Right renal cortex interstitium (tissue), 3 donors: ENCODE measurements around the gene TEX2. TPM values are rescaled to one million over a fixed set of nuclear protein-coding genes. Genes with fewer than 3 reads are reported as not detected.

Experiments
- DNase-seq, 3 donors: peaks; one replicate each; pipeline ENCODE4 v3.0.0-alpha.2; 2013; ENCODE audit warnings: low read depth in 3 of 3, low spot score in 2 of 3
- polyA plus RNA-seq, 3 donors: library from polyadenylated mRNA; unstranded; fragments of 120-200 nt; gene quantifications; one replicate each; pipeline ENCODE4 v1.2.1, GENCODE V29; 2013; ENCODE audit not compliant: insufficient read length in 3 of 3

Gene TEX2
- 10 to 100 TPM; 26.0 to 26.9 (median 26.2) TPM for polyA plus RNA-seq

- DNase-seq, result peak in 2 of 3 donors; percentile 77 to 83
These were observed at the start of gene TEX2 for GRCh38 chr17:64263000-64263766. Gene TEX2 (minus strand): TSS chr17:64263260. CDS start chr17:64214217, 49,043 bp downstream.

- no peak for DNase-seq
These were observed 46.6 kb upstream of the TEX2 start for GRCh38 chr17:64309710-64310109.

DNA sequence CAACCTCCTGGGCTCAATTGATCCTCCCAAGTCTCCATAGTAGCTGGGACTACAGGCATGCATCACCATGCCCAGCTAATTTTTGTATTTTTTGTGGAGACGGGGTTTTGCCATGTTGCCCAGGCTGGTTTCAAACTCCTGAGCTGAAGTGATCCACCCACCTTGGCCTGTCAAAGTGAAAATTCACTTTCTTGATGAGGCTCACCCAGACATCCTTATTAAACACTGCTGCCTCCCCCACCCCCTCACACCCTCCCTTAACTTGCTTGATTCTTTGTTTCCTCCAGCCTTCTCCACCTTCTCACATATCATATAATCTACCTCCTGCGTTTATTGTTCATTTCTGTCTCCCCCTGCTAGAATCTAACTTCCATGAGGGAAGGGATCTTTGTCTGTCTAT, 46.0 kb upstream of the TEX2 start:
- no peak for DNase-seq

DNA sequence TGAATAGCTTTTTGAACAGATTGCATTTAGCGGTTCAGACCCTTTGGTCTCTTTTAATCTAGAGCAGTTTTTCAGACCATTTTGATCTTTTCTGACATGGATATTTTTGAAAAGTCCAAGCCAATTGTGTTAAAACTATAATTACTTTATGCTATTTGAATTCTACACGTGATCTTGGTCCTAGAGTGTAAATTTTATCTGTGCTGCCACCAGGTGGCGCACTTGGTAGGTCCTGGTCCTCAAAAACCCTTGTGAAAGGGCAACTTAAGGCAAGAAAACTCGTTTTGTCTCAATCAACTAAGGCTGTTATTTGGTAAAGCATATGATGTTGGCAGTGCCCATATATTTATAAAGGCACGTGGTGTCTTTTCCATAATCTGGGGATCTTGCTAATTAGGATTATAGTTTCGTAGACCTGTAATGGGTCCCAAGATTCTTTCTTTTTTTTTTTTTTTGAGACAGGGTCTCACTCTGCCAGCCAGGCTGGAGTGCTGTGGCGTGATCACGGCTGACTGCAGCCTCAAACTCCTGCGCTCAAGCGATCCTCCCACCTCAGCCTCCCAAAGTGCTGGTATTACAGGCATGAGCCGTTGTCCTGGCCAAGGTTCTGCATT, 43.9 kb upstream of the TEX2 start:
- DNase-seq, result peak in 1 of 3 donors; percentile 43

GRCh38 chr17:64304551-64304950, 41.5 kb upstream of the TEX2 start:
- no peak for DNase-seq

DNA sequence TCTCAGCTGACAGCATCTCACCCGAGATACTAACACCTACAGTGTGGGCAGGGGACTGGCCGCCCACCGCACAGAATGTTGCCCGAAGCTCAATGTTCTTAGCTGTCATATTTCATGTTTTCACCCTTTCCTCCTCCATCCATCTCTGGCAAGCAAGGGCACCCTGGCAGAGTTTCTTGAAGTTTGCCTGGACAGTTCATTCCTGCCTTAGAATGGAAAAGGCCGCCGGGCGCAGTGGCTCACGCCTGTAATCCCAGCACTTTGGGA, 37.6 kb upstream of the TEX2 start:
- DNase-seq, result no peak

DNA sequence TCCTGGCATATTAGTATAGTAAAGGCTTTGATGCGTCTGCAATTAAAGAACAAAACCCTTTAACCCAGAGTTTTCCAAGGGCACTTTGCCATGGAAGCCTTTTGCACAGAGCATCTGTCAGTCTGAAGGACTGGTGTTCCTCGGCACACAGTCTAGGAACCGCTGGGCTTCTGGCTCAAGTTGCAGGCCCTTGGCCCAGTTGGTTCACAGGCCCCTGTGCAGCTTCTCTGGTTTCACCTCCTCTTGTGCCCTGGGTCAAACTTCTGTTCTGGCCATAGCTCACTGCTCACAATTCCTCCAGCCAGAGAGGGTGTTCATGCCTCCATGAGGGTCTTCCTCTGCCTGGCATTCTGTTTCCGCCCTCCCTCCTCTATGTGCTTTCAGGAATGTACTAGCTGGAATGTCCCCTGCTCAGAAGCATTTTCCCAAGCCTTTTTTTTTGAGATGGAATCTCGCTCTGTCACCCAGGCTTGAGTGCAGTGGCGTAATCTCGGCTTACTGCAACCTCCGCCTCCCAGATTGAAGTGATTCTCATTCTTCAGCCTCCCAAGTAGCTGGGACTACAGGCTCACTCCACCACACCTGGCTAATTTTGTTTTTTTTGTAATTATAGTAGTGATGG, 34.5 kb upstream of the TEX2 start:
- DNase-seq, result no peak

GRCh38 chr17:64296246-64296645, 33.2 kb upstream of the TEX2 start:
- no peak for DNase-seq

- DNase-seq, result no peak
These were observed 32.1 kb upstream of the TEX2 start for GRCh38 chr17:64295146-64295545.

- no peak for DNase-seq
These were observed 28.3 kb upstream of the TEX2 start for GRCh38 chr17:64291268-64291851.

- DNase-seq, result no peak
These were observed 26.7 kb upstream of the TEX2 start for GRCh38 chr17:64289741-64290141.

DNA sequence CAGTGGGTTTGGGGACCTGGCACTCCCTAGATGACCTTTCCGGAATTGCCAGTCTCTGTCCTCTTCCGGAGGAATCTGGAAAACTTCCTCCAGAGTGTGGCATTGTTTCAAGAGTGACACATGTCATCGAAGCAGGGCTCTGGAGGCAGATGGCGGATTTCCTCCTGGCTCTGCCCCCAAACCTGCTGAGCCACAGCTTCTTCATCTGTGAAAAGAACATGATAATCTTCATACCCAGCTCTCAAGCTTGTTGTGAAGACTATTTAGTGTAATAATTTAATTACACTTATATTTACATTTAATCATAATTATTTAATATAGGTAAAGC, 19.7 kb upstream of the TEX2 start:
- DNase-seq, result no peak

DNA sequence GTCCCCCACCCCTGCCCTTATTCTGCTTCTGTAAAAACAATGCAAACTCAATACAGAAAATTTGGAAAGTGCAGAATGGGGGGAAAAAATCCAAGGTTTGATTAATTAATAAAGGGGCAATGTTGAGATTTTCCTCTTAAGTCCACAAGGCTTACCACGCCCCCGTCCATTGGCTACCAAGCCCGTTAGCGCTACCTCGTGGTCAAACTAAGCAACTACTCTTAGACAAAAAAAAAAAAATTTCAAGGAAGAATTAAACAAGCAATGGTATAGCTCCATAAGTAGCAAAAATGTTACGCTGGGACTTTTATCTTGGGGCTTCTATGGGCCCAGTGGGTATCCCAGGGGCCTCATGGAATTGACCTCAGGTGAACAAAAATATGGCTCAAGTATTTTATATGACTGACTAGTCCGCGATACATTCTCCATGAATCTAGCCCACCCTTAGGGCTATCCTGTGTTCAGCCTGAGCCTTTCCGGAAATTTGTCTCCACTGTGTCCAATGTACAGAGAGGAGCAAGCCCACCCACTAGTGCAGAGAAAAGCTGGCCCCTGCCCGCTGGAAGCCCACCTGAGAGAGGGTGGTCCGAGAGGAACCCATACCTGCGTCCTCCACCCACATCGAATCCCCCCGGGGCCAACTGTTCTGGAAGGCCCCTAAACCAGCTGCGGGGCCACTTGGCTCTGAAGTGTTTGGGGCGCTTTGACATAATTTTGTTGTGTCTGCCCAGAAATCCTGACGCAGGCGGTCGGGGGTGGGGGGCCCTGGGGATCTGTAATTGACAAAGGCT, 19.1 kb upstream of the TEX2 start:
- peak in 2 of 3 donors; percentile 48 to 65 for DNase-seq

DNA sequence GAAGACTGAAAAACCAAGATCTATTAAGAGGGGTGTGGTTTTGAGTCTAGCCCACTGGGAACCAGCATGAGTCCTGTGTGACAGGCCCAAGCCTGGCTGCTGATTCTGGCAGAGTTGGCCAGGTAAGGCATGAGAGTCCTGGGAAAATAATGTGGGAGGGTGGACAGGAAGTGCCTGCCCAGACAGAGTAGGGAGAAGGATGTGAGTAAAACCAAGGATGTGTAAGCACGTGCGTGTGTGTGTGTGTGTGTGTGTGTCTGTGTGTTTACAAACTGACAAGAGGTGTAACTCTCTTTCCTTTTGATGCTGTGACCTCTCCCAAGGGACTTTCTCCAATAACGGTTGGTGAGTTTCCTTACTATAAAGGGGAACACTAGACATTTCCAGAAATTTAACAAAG, 15.6 kb upstream of the TEX2 start:
- no peak for DNase-seq

DNA sequence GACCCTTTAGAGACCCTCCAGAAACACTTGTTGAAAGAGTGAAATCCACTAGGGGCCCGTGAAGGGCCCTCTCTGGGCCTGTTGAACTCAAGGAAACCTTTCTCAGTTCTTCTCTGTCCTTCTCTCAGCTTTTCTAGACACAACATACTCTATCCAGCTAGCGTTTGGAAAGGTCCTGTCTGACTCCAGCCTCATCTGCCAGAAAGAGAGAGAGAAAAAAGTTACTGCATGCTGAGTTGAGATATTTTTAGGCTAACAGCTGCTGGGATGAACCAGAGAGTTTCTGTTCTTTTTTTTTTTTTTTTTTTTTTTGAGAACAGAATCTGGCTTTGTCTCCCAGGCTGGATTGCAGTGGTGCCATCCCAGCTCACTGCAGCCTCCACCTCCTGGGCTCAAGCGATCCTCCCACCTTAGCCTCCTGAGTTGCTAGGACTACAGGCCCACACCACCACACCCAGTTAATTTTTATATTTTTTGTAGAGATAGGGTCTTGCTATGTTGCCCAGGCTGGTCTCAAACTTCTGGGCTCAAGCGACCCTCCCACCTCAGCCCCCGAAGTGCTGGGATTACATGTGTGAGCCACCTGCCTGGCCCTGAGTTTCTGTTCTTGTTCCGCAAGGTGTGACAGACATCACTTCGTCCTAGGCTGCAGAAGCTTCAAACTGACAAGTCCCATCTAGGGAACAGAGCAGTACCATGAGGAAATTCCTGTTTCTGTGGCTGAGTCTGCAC, 14.9 kb upstream of the TEX2 start:
- no peak for DNase-seq

GRCh38 chr17:64276961-64277505, 14.0 kb upstream of the TEX2 start:
- no peak for DNase-seq

GRCh38 chr17:64275016-64275415, 12.0 kb upstream of the TEX2 start:
- DNase-seq, result no peak

- DNase-seq, result no peak
These were observed 9.9 kb upstream of the TEX2 start for GRCh38 chr17:64273006-64273405.

DNA sequence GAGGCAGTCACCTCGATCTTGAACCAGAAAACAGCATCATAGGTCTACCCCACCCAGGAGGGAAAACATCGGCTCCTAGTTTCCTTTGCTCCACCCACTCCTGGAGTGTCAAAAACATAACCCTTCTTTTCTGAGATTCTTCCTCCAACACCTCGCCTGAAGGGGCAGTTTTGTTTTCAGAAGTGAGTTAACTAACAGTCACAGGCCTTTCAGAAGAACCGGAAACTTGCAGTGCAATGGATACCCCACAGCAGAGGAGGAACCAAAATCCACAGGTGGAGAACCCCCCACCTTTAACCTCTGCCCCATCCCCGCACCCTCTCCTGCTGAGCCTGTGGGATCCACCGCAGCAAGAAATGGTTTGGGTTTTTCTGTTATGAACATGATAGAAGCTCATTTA, 7.8 kb upstream of the TEX2 start:
- DNase-seq, result no peak
